Measurements from ENCODE around the gene TIMP2. TPM values are rescaled to one million over a fixed set of nuclear protein-coding genes. Genes with fewer than 3 reads are reported as not detected.

Gene TIMP2
- total RNA-seq, 2 experiments from 2014 or later, result 0.54 TPM; not detected in 1

GRCh38 chr17:78818932-78819331, 106.3 kb downstream of the TIMP2 start:
- Histone ChIP-seq H3K4me2 (ENCODE audit: low read length) (no peak overlapping the region), H3K4me1 (ENCODE audit: insufficient read depth, low read length, poor library complexity, severe bottlenecking) (no peaks in the 10 kb centered on the region), H4K20me1 (ENCODE audit: insufficient read depth, low read length) (no peaks in the 10 kb centered on the region), H2AFZ (ENCODE audit: low read length) (no peak overlapping the region), H3K79me2 (ENCODE audit: insufficient read depth, low read depth, low read length) (no peaks in the 10 kb centered on the region), H3K4me3 (ENCODE audit: low read depth, low read length, poor library complexity, severe bottlenecking) (no peak overlapping the region), H3K27ac (ENCODE audit: low read depth, low read length, poor library complexity, severe bottlenecking) (no peak overlapping the region), H3K9me3 (ENCODE audit: low read length) (no peaks in the 10 kb centered on the region), H3K36me3 (ENCODE audit: insufficient read depth, low read length) (peaks cover 96% of the 10 kb centered on the region), H3K9me2 (ENCODE audit: insufficient read depth, low read length) (no peaks in the 10 kb centered on the region)
- CTCF ChIA-PET (ENCODE audit: unreplicated experiment), result interaction anchor here (0.6 kb wide), 1 partner anchor 398 kb away, joined by 3 read pairs; no protein-coding TSS in a partner anchor
- no TSS peak for BruUV-seq (replicated peaks)
- TF ChIP-seq EZH2phosphoT487 (IDR thresholded peaks at IDR 0.05; ENCODE audit: borderline replicate concordance, low read depth, low read length), result no peak
- TF ChIP-seq CTCF (conservative IDR thresholded peaks at IDR 0.05; ENCODE audit: low read length), result no peak
- DNase-seq (ENCODE audit: low spot score), result no peak
- intact Hi-C loops (cut with micrococcal nuclease; ENCODE audit: unreplicated experiment), result no loop called here
- POLR2A ChIA-PET, result interaction anchor here (0.8 to 1.1 kb wide), 2 partner anchors 13 to 20 kb away, joined by 3 read pairs; no protein-coding TSS in a partner anchor

GRCh38 chr17:78818152-78818846, 106.9 kb downstream of the TIMP2 start:
- no peak for DNase-seq (ENCODE audit: low spot score)
- H3K4me2 ChIP-seq (ENCODE audit: low read length), result no peak overlapping the region
- intact Hi-C loops (cut with micrococcal nuclease; ENCODE audit: unreplicated experiment), result no loop called here
- no peaks in the 10 kb centered on the region for H3K4me1 ChIP-seq (ENCODE audit: insufficient read depth, low read length, poor library complexity, severe bottlenecking)
- H3K27ac ChIP-seq (ENCODE audit: low read depth, low read length, poor library complexity, severe bottlenecking), result no peak overlapping the region
- ChIA-PET POLR2A (no interaction called here), CTCF (ENCODE audit: unreplicated experiment) (no interaction called here)
- H3K9me3 ChIP-seq (ENCODE audit: low read length), result no peaks in the 10 kb centered on the region
- BruUV-seq (replicated peaks), result no TSS peak
- H3K36me3 ChIP-seq (ENCODE audit: insufficient read depth, low read length), result peaks cover 96% of the 10 kb centered on the region
- H4K20me1 ChIP-seq (ENCODE audit: insufficient read depth, low read length), result no peaks in the 10 kb centered on the region
- no peaks in the 10 kb centered on the region for H3K9me2 ChIP-seq (ENCODE audit: insufficient read depth, low read length)
- TF ChIP-seq CTCF (conservative IDR thresholded peaks at IDR 0.05; ENCODE audit: low read length), result no peak
- no peak for TF ChIP-seq EZH2phosphoT487 (IDR thresholded peaks at IDR 0.05; ENCODE audit: borderline replicate concordance, low read depth, low read length)
- no peak overlapping the region for H2AFZ ChIP-seq (ENCODE audit: low read length)
- H3K79me2 ChIP-seq (ENCODE audit: insufficient read depth, low read depth, low read length), result no peaks in the 10 kb centered on the region
- H3K4me3 ChIP-seq (ENCODE audit: low read depth, low read length, poor library complexity, severe bottlenecking), result no peak overlapping the region

GRCh38 chr17:78817123-78817522, 108.1 kb downstream of the TIMP2 start:
- DNase-seq (ENCODE audit: low spot score), result no peak
- Histone ChIP-seq H3K4me1 (ENCODE audit: insufficient read depth, low read length, poor library complexity, severe bottlenecking) (no peaks in the 10 kb centered on the region), H3K4me3 (ENCODE audit: low read depth, low read length, poor library complexity, severe bottlenecking) (no peak overlapping the region), H3K36me3 (ENCODE audit: insufficient read depth, low read length) (peaks cover 97% of the 10 kb centered on the region), H4K20me1 (ENCODE audit: insufficient read depth, low read length) (no peaks in the 10 kb centered on the region), H3K4me2 (ENCODE audit: low read length) (no peak overlapping the region), H3K79me2 (ENCODE audit: insufficient read depth, low read depth, low read length) (no peaks in the 10 kb centered on the region), H3K9me3 (ENCODE audit: low read length) (no peaks in the 10 kb centered on the region), H3K9me2 (ENCODE audit: insufficient read depth, low read length) (no peaks in the 10 kb centered on the region), H3K27ac (ENCODE audit: low read depth, low read length, poor library complexity, severe bottlenecking) (no peak overlapping the region), H2AFZ (ENCODE audit: low read length) (no peak overlapping the region)
- ChIA-PET CTCF (ENCODE audit: unreplicated experiment) (no interaction called here), POLR2A (no interaction called here)
- intact Hi-C loops (cut with micrococcal nuclease; ENCODE audit: unreplicated experiment), result no loop called here
- no peak for TF ChIP-seq EZH2phosphoT487 (IDR thresholded peaks at IDR 0.05; ENCODE audit: borderline replicate concordance, low read depth, low read length)
- TF ChIP-seq CTCF (conservative IDR thresholded peaks at IDR 0.05; ENCODE audit: low read length), result no peak
- BruUV-seq (replicated peaks), result no TSS peak

Measured in OCI-LY7 (cell line).